ENCODE results near the gene ZCCHC10. TPM values are rescaled to one million over a fixed set of nuclear protein-coding genes. Genes with fewer than 3 reads are reported as not detected.
A peak's percentile ranks its signal among the peaks of the same experiment; 100 is the strongest.

The ZCCHC10 gene
- total RNA-seq, result 18.6 and 21.7 TPM in 2 replicates
- polyA plus RNA-seq (2012), result 15.5 TPM

GRCh38 chr5:133025804-133026663, at the start of gene ZCCHC10:
TSS of gene ZCCHC10 (minus strand) at chr5:133026549. CDS start at chr5:133026537, 12 bp downstream.
- peak; percentile 96 for DNase-seq (ENCODE audit: low read depth)

- DNase-seq (ENCODE audit: low read depth), result no peak
These were observed 49.5 kb upstream of the ZCCHC10 start for GRCh38 chr5:133075572-133076536.

GRCh38 chr5:133072021-133072420, 45.7 kb upstream of the ZCCHC10 start:
- no peak for DNase-seq (ENCODE audit: low read depth)

GRCh38 chr5:133066045-133066444, 39.7 kb upstream of the ZCCHC10 start:
- DNase-seq (ENCODE audit: low read depth), result no peak

- no peak for DNase-seq (ENCODE audit: low read depth)
These were observed 39.1 kb upstream of the ZCCHC10 start for GRCh38 chr5:133065471-133065870.

- DNase-seq (ENCODE audit: low read depth), result no peak
These were observed 37.6 kb upstream of the ZCCHC10 start for GRCh38 chr5:133063965-133064364.

- no peak for DNase-seq (ENCODE audit: low read depth)
These were observed 35.9 kb upstream of the ZCCHC10 start for GRCh38 chr5:133062276-133062675.

- no peak for DNase-seq (ENCODE audit: low read depth)
These were observed 33.3 kb upstream of the ZCCHC10 start for GRCh38 chr5:133059621-133060020.

- DNase-seq (ENCODE audit: low read depth), result no peak
These were observed 30.5 kb upstream of the ZCCHC10 start for GRCh38 chr5:133056891-133057290.

- no peak for DNase-seq (ENCODE audit: low read depth)
These were observed 28.5 kb upstream of the ZCCHC10 start for GRCh38 chr5:133054697-133055471.

- DNase-seq (ENCODE audit: low read depth), result no peak
These were observed 27.1 kb upstream of the ZCCHC10 start for GRCh38 chr5:133053448-133053847.

- DNase-seq (ENCODE audit: low read depth), result peak; percentile 57
These were observed 26.2 kb upstream of the ZCCHC10 start for GRCh38 chr5:133052317-133053175.

GRCh38 chr5:133051542-133052316, 25.4 kb upstream of the ZCCHC10 start, which contains the start of gene HSPA4:
TSS of gene HSPA4 (plus strand) at chr5:133052013. CDS start at chr5:133052251, 238 bp downstream.
- peak; percentile 99 for DNase-seq (ENCODE audit: low read depth)

GRCh38 chr5:133051061-133051541, 24.8 kb upstream of the ZCCHC10 start:
- DNase-seq (ENCODE audit: low read depth), result no peak

GRCh38 chr5:133050521-133050920, 24.2 kb upstream of the ZCCHC10 start:
- DNase-seq (ENCODE audit: low read depth), result no peak

GRCh38 chr5:133049726-133050048, 23.3 kb upstream of the ZCCHC10 start:
- DNase-seq (ENCODE audit: low read depth), result no peak

- DNase-seq (ENCODE audit: low read depth), result peak; percentile 70
These were observed 22.8 kb upstream of the ZCCHC10 start for GRCh38 chr5:133048993-133049725.

GRCh38 chr5:133047404-133047803, 21.1 kb upstream of the ZCCHC10 start:
- DNase-seq (ENCODE audit: low read depth), result no peak
